H1 (cell line): ENCODE data around the gene TMEM222. TPM values are rescaled to one million over a fixed set of nuclear protein-coding genes. Genes with fewer than 3 reads are reported as not detected.
A peak's percentile ranks its signal among the peaks of the same experiment; 100 is the strongest.

Experiments
- CTCF ChIA-PET: fragments of 300-600 bp; sonication (Branson Sonifier 250); formaldehyde crosslinking; loops from one replicate; lab custom pipeline; 2021; ENCODE audit not compliant: partially characterized antibody; lab: Charles Lee
- POLR2A ChIA-PET: fragments of 300-600 bp; sonication (Branson Sonifier 250); formaldehyde crosslinking; loops from one replicate; lab custom pipeline; 2021; ENCODE audit warnings: inconsistent platforms; ENCODE audit not compliant: partially characterized antibody; lab: Charles Lee
- DNase-seq, 2 experiments: peaks; one replicate each; pipeline versions ENCODE4 v3.0.0 to v3.0.0-alpha.2; 2010 to 2022; ENCODE audit warnings: low spot score in 2 of 2, low read depth in 1 of 2, mixed read lengths in 1 of 2
- FAIRE-seq: peaks from 2 replicates; lab custom pipeline; 2011; peaks lifted over from hg19 to GRCh38; lab: Jason Lieb, UNC
- H2AFZ ChIP-seq: 2 replicates; pipeline ENCODE4 v1.8.1; 2012; ENCODE audit warnings: low read length, inconsistent platforms
- H2AK5ac ChIP-seq: 2 replicates; pipeline ENCODE4 v1.6.1; 2013; ENCODE audit warnings: low read depth, low read length
- H2BK120ac ChIP-seq: replicated peaks from 2 replicates; pipeline ENCODE3; 2013; ENCODE audit warnings: low read depth, low read length, inconsistent platforms
- H2BK12ac ChIP-seq: 2 replicates; pipeline ENCODE4 v1.6.1; 2013; ENCODE audit warnings: low read depth, low read length
- H2BK15ac ChIP-seq: 2 replicates; pipeline ENCODE4 v1.6.1; 2013; ENCODE audit warnings: low read length
- H2BK20ac ChIP-seq: 2 replicates; pipeline ENCODE4 v1.6.1; 2013; ENCODE audit warnings: low read length
- H2BK5ac ChIP-seq: 2 replicates; pipeline ENCODE4 v1.6.1; 2013; ENCODE audit warnings: low read depth, low read length
- H3K14ac ChIP-seq: 2 replicates; pipeline ENCODE4 v1.6.1; 2013; ENCODE audit warnings: inconsistent platforms; ENCODE audit not compliant: insufficient read length
- H3K18ac ChIP-seq: 2 replicates; pipeline ENCODE4 v1.6.1; 2013; ENCODE audit warnings: low read length; ENCODE audit errors: extremely low read depth
- H3K23ac ChIP-seq: 2 replicates; pipeline ENCODE4 v1.6.1; 2013; ENCODE audit warnings: inconsistent platforms; ENCODE audit not compliant: insufficient read length
- H3K23me2 ChIP-seq: 2 replicates; pipeline ENCODE4 v1.6.1; 2013; ENCODE audit warnings: low read depth, low read length
- H3K27ac ChIP-seq: 2 replicates; pipeline ENCODE4 v1.6.1; 2011; ENCODE audit warnings: low read depth, low read length, inconsistent platforms
- H3K27me3 ChIP-seq, 4 experiments: replicated peaks in 1 of 4; 1 replicate in 1 of 4; 2 replicates in 3 of 4; pipeline versions ENCODE4 v1.6.1 to v1.8.1; 2011 to 2013; ENCODE audit warnings: low read length in 3 of 4, mild to moderate bottlenecking in 3 of 4, inconsistent platforms in 2 of 4, mixed read lengths in 2 of 4, moderate library complexity in 1 of 4; ENCODE audit not compliant: control insufficient read depth in 3 of 4, insufficient read depth in 3 of 4; ENCODE audit errors: extremely low read depth in 1 of 4
- H3K36me3 ChIP-seq, 4 experiments: 2 replicates each; pipeline versions ENCODE4 v1.6.1 to v1.8.1; 2011 to 2013; ENCODE audit warnings: mild to moderate bottlenecking in 4 of 4, low read length in 3 of 4, moderate library complexity in 2 of 4, control low read depth in 1 of 4, inconsistent platforms in 1 of 4; ENCODE audit not compliant: insufficient read depth in 4 of 4, control insufficient read depth in 2 of 4
- H3K4ac ChIP-seq: replicated peaks from 2 replicates; pipeline ENCODE3; 2013; ENCODE audit warnings: low read length, low read depth, mixed read lengths, inconsistent platforms; ENCODE audit not compliant: insufficient read length
- H3K4me1 ChIP-seq, 4 experiments: replicated peaks in 1 of 4; 1 replicate in 1 of 4; 2 replicates in 3 of 4; pipeline versions ENCODE4 v1.6.1 to v1.8.1; 2011 to 2013; ENCODE audit warnings: low read length in 3 of 4, inconsistent platforms in 2 of 4, mixed read lengths in 1 of 4; ENCODE audit not compliant: insufficient read depth in 4 of 4, control insufficient read depth in 3 of 4
- H3K4me2 ChIP-seq, 2 experiments: 2 replicates each; pipeline versions ENCODE4 v1.6.1 to v1.8.1; 2011 to 2013; ENCODE audit warnings: low read depth in 2 of 2, low read length in 2 of 2, control low read depth in 1 of 2, inconsistent platforms in 1 of 2, mild to moderate bottlenecking in 1 of 2; ENCODE audit not compliant: insufficient read depth in 1 of 2
- H3K4me3 ChIP-seq, 4 experiments: fragments of 200-600, 300-600 bp in 1 of 4; sonication (generic), shearing (Covaris generic), sonication (Bioruptor Twin) in 1 of 4; 2 replicates each; pipeline versions ENCODE4 v1.5.1 to v1.8.1; 2011 to 2016; ENCODE audit warnings: low read length in 4 of 4, low read depth in 3 of 4, control low read depth in 2 of 4, inconsistent platforms in 2 of 4, mild to moderate bottlenecking in 2 of 4, mixed read lengths in 1 of 4, moderate library complexity in 1 of 4; ENCODE audit not compliant: insufficient read depth in 2 of 4; ENCODE audit errors: extremely low read depth in 1 of 4
- H3K56ac ChIP-seq: replicated peaks from 2 replicates; pipeline ENCODE3; 2013; ENCODE audit warnings: low read depth, mild to moderate bottlenecking, mixed read lengths, low read length, inconsistent platforms; ENCODE audit not compliant: insufficient read length
- H3K79me1 ChIP-seq: 2 replicates; pipeline ENCODE4 v1.6.1; 2013; ENCODE audit warnings: low read depth, low read length, control low read depth
- H3K79me2 ChIP-seq, 2 experiments: 2 replicates each; pipeline versions ENCODE4 v1.6.1 to v1.8.1; 2012 to 2013; ENCODE audit warnings: low read length in 2 of 2, mild to moderate bottlenecking in 2 of 2, inconsistent platforms in 1 of 2; ENCODE audit not compliant: insufficient read depth in 2 of 2, control insufficient read depth in 1 of 2
- H3K9ac ChIP-seq, 4 experiments: replicated peaks in 1 of 4; 1 replicate in 1 of 4; 2 replicates in 3 of 4; pipeline versions ENCODE4 v1.6.1 to v1.8.1; 2011 to 2013; ENCODE audit warnings: low read depth in 3 of 4, low read length in 3 of 4, control low read depth in 2 of 4, mild to moderate bottlenecking in 2 of 4, moderate library complexity in 2 of 4, inconsistent platforms in 1 of 4; ENCODE audit errors: extremely low read depth in 1 of 4
- H3K9me3 ChIP-seq, 2 experiments: 2 replicates each; pipeline versions ENCODE4 v1.6.1 to v1.8.1; 2012 to 2013; ENCODE audit warnings: mild to moderate bottlenecking in 2 of 2, moderate library complexity in 2 of 2, control low read depth in 1 of 2, inconsistent platforms in 1 of 2, low read depth in 1 of 2, low read length in 1 of 2, mixed read lengths in 1 of 2; ENCODE audit not compliant: insufficient read depth in 2 of 2
- H4K20me1 ChIP-seq, 2 experiments: replicated peaks in 1 of 2; 2 replicates each; pipeline versions ENCODE3 to v1.8.1; 2011 to 2013; ENCODE audit warnings: inconsistent platforms in 2 of 2, low read length in 2 of 2, mild to moderate bottlenecking in 1 of 2; ENCODE audit not compliant: insufficient read depth in 2 of 2, control insufficient read depth in 1 of 2
- H4K5ac ChIP-seq: 2 replicates; pipeline ENCODE4 v1.6.1; 2013; ENCODE audit warnings: low read length, low read depth, mixed read lengths, inconsistent platforms; ENCODE audit not compliant: insufficient read length
- H4K8ac ChIP-seq: 2 replicates; pipeline ENCODE4 v1.8.0; 2013; ENCODE audit warnings: mild to moderate bottlenecking, moderate library complexity, low read length, inconsistent platforms; ENCODE audit not compliant: insufficient read depth; ENCODE audit errors: extremely low read depth
- H4K91ac ChIP-seq: replicated peaks from 2 replicates; pipeline ENCODE3; 2013; ENCODE audit warnings: low read length, mixed read lengths, inconsistent platforms; ENCODE audit not compliant: insufficient read length
- BACH1 ChIP-seq: IDR thresholded peaks from 2 replicates; pipeline ENCODE4 v1.6.1; 2012; ENCODE audit warnings: low read length, improper control_type of control experiment
- RAD21 ChIP-seq, 2 experiments: IDR thresholded peaks in 1 of 2; conservative IDR thresholded peaks in 1 of 2; 2 replicates each; pipeline ENCODE4 v1.6.1; 2011; ENCODE audit warnings: low read depth in 2 of 2, low read length in 2 of 2, improper control_type of control experiment in 1 of 2, inconsistent platforms in 1 of 2, mild to moderate bottlenecking in 1 of 2, moderate library complexity in 1 of 2
- SP4 ChIP-seq: IDR thresholded peaks from 2 replicates; pipeline ENCODE4 v1.6.1; 2012; ENCODE audit warnings: low read length, inconsistent platforms
- USF2 ChIP-seq: IDR thresholded peaks from 2 replicates; pipeline ENCODE4 v1.6.1; 2011; ENCODE audit warnings: low read length, improper control_type of control experiment
- WGBS, 2 experiments: shearing (Covaris generic) in 1 of 2; methylation state at CpG; one replicate each; pipeline versions ENCODE4 v1.1.6 to v1.1.7; 2013 to 2015; ENCODE audit warnings: low lambda C conversion rate in 2 of 2, mixed read lengths in 2 of 2, inconsistent platforms in 1 of 2, low coverage in 1 of 2, missing lambda C conversion rate in 1 of 2; ENCODE audit not compliant: insufficient replicate concordance in 2 of 2, insufficient coverage in 1 of 2, insufficient read length in 1 of 2; ENCODE audit errors: extremely low coverage in 1 of 2, missing lambda C conversion rate in 1 of 2; 5-methylcytosine and 5-hydroxymethylcytosine counted together
- polyA plus RNA-seq, 7 experiments: library from polyadenylated mRNA; depleted of rRNA in 3 of 7; stranded (reverse) in 5 of 7; unstranded in 2 of 7; fragments of >200 nt in 5 of 7; fragments of 200-250 nt in 2 of 7; gene quantifications; 1 replicate in 5 of 7; 2 replicates in 1 of 7; 4 replicates in 1 of 7; pipeline versions ENCODE4 v1.2.1 to v1.2.3, GENCODE V29; 2011 to 2013; ENCODE audit warnings: missing spikeins in 2 of 7, mixed read lengths in 2 of 7
- total RNA-seq: library from RNA; stranded (reverse); fragmentation: NEBNext Ultra II Directional; extraction: Animal tissue kit (Norgen Biotek cat#: 25700); gene quantifications from 2 replicates; pipeline ENCODE4 v1.2.1, GENCODE V29; 2021

Gene TMEM222
- total and polyA plus RNA-seq, 2 of the 8 experiments (the other 6 are each of a cell fraction or from before 2014, with no cell fraction given), result 27.0 to 51.8 TPM

- no peak overlapping the region for H4K5ac ChIP-seq
- FAIRE-seq, result no peak
- 73% methylated on average over 15 of the region's 15 CpGs; no CpG with 5 or more reads in 1 of the 2 experiments for WGBS, 2 experiments
- no peak overlapping the region for H3K4me3 ChIP-seq
- H3K27me3 ChIP-seq, result no peaks in the 10 kb centered on the region
- no peaks in the 10 kb centered on the region for H3K36me3 ChIP-seq
- CTCF ChIA-PET, result interaction anchor here (0.6 to 17.9 kb wide), 13 partner anchors 20 to 304 kb away, joined by 3 to 321 read pairs (median 86); partner anchors contain the start of genes AHDC1, CD164L2, GPR3 and MAP3K6
- no peak overlapping the region for H3K18ac ChIP-seq
- no peak overlapping the region for H3K4me2 ChIP-seq
- H2BK20ac ChIP-seq, result no peak overlapping the region
- H2BK120ac ChIP-seq, result no peak overlapping the region
- 0 out of 2 replicates have a peak, but pooled peaks cover 3% of the 10 kb centered on the region for H3K23me2 ChIP-seq
- 0 out of 2 replicates have a peak overlapping the region, but pooled peaks have one; percentile 5 for H2BK12ac ChIP-seq
- 0 out of 2 replicates have a peak overlapping the region, but pooled peaks have one; percentile 8 for H2BK15ac ChIP-seq
- no peak overlapping the region for H2AFZ ChIP-seq
- H3K79me1 ChIP-seq, result no peaks in the 10 kb centered on the region
- H4K20me1 ChIP-seq, result no peaks in the 10 kb centered on the region
- H3K14ac ChIP-seq, result no peak overlapping the region
- no peak overlapping the region for H3K23ac ChIP-seq
- H3K27ac ChIP-seq, result no peak overlapping the region
- no peak for DNase-seq
- no peak overlapping the region for H2BK5ac ChIP-seq
- H3K9ac ChIP-seq, result no peak overlapping the region
- H3K9me3 ChIP-seq, result no peaks in the 10 kb centered on the region
- no peak overlapping the region for H3K56ac ChIP-seq
- no peak overlapping the region for H4K8ac ChIP-seq
- TF ChIP-seq SP4 (no peak), BACH1 (no peak), USF2 (no peak), RAD21 (IDR thresholded peaks at IDR 0.05 in 1 of 2, conservative IDR thresholded peaks at IDR 0.05 in 1 of 2; ENCODE audit: low read depth in 2 of 2, low read length in 2 of 2) (0 out of 4 replicates have a peak, but pooled peaks of 1 of the 2 experiments have one; percentile 2)
- TF ChIP-seq, all 59 proteins: peak for 1
- no peaks in the 10 kb centered on the region for H3K79me2 ChIP-seq
- peaks cover 11 to 36% (median 25%) of the 10 kb centered on the region in 4 experiments for H3K4me1 ChIP-seq
- H3K4ac ChIP-seq, result no peak overlapping the region
- H2AK5ac ChIP-seq, result no peak overlapping the region
- POLR2A ChIA-PET, result interaction anchor here (1.1 kb wide), 1 partner anchor 19 kb away, joined by 4 read pairs; no protein-coding TSS in a partner anchor
- H4K91ac ChIP-seq, result no peak overlapping the region
Measured at GRCh38 chr1:27303509-27303908, 18.5 kb upstream of the TMEM222 start.
